ENCODE measurements around the gene DNAJA4.

DNA sequence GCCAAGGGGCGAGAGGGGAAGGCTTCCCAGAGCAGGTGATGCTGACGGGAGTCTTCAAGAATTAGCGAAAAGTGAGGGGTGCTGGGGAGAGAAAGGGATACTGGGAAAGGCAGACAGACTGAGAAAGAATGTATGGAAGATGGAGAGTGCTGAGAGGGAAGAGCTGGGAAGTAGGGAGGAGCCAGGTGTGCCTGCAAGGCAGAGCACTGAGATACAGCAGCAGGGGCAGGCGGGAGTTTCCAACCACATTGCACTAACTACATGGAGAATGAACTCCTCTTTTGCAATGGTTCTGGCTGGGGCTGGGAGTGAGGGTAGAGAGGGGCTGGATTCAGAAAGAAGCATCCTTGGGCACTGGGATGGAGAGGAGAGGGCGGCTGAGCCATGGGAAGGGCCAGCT is 59.8 kb downstream of the DNAJA4 start:
- TF ChIP-seq, protein P1, sequence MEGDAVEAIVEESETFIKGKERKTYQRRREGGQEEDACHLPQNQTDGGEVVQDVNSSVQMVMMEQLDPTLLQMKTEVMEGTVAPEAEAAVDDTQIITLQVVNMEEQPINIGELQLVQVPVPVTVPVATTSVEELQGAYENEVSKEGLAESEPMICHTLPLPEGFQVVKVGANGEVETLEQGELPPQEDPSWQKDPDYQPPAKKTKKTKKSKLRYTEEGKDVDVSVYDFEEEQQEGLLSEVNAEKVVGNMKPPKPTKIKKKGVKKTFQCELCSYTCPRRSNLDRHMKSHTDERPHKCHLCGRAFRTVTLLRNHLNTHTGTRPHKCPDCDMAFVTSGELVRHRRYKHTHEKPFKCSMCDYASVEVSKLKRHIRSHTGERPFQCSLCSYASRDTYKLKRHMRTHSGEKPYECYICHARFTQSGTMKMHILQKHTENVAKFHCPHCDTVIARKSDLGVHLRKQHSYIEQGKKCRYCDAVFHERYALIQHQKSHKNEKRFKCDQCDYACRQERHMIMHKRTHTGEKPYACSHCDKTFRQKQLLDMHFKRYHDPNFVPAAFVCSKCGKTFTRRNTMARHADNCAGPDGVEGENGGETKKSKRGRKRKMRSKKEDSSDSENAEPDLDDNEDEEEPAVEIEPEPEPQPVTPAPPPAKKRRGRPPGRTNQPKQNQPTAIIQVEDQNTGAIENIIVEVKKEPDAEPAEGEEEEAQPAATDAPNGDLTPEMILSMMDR (IDR thresholded peaks at IDR 0.05): no peak
- TF ChIP-seq POLR2A (IDR thresholded peaks at IDR 0.05): no peak

All from lower leg skin (tissue), 3 donors.